Frontal cortex (tissue), 4 donors: ENCODE data around the gene ADAM12. TPM values are rescaled to one million over a fixed set of nuclear protein-coding genes. Genes with fewer than 3 reads are reported as not detected.
"Not testable (repeated sequence)": the region's sequence is repeated elsewhere in the genome, so short reads cannot be mapped to it uniquely, and the experiment has no call there.

Experiments used
- DNase-seq, 2 donors: peaks; one replicate each; pipeline ENCODE4 v3.0.0; 2012; ENCODE audit warnings: low spot score in 2 of 2
- FAIRE-seq: peaks from 2 replicates; lab custom pipeline; 2012; peaks lifted over from hg19 to GRCh38; lab: Jason Lieb, UNC
- total RNA-seq: library from RNA; depleted of rRNA; stranded (reverse); fragments of >200 nt; gene quantifications from one replicate; pipeline ENCODE4 v1.2.3, GENCODE V29; 2014
- donor health status: control.
- donor health status: control.
- donor health status: control.

The ADAM12 gene
- total RNA-seq, 1 donor from 2014 or later: 2.9 TPM

DNA sequence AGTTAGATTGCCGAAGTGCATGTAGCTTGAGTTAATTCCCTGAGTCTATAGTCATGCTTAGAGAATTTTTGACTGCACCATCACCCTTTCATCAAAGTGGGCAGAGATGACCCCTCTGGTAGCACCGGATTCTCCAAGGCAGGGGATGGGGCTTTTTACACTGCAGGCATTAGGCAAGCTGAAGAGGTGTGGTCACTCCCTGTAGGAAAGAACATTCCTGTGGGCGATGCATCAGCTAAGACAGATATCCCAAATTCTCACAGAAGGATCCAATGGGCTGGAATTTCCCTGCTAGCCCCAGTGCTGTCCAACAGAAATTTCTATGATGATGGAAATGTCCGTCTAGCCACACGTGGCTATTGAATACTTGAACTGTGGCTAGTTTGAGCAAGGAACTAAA, 118.2 kb downstream of the ADAM12 start:
- FAIRE-seq (no peak), DNase-seq (no peak)

DNA sequence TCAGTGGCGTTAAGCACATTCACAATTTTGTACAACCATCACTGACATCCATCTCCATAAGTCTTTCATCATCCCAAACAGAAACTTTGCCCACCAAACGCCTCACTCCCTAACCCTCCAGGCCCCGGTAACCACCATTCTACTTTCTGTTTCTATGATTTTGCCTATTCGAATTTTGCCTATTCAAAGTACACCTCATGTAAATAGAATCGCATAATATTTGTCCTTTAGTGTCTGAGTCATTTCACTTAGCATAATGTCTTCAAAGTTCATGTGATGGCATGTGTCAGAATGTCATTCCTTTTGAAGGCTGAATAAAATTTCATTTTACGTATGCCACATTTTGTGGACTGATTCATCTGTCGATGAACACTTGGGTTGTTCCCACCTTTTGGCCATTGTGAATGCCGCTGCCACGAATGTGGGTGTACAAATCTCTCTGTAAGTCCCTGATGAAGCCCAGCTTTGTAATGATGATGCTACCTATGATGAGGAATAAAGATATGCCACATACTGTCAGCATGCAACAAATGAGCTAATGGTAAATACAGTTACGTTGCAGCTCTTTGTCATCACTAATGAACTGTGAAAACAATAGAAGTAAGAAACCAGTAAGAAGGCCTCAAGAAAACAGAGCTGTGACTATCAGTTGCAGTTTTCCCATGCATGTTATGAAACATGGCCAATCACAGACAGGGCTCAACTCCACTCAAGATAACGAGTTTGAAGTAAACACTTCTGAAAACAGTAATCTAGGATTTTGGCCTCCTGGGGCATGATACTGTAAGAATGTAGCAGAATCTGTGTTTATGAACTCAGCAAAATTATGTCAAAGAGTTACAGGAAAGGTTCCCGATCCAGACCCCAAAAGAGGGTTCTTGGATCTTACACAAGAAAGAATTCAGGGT, 120.0 kb downstream of the ADAM12 start:
- DNase-seq (no peak), FAIRE-seq (no peak)

DNA sequence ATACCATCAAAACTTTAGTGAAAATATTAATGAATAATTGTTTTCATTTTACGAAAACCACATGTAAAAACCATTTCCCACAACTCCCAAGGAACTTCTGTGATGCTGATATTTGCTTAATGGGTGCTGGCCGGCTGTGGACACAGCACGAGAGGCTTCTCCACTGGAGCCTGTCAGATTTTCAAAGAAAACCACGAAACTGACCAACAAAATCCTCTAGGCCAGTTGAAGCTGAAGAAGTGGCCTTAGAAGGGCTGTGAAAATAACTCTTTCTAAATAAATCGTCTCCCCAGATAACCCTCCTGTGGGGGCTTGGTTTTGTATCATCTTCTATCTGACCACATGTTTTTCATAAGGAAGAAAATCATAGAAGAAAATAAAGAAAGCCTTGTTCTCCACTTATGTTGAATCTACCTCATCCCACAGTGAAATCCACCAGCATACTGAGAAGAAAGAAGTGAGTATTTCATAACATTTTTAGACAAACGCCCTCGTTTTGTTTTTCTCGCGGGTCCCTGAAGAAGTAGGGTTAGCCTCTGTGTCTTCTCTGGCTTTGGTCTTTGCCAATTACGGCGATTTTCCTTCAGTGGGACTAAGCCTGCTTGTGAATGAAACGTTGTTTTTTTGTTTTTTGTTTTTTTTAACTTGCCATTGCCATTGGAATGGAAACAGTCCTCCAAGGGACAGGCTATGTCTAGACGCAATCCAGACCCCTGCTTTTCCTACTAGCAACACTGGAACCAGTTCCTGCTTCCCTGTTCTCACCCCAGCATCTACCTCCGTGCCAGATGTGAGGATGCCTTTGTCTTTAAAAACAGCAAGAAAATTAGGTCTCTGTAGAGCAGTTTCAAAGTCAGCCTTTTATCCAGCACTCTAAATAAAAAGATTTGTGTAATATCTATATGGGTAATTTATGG, 123.9 kb downstream of the ADAM12 start:
- FAIRE-seq: no peak
- no peak for DNase-seq

DNA sequence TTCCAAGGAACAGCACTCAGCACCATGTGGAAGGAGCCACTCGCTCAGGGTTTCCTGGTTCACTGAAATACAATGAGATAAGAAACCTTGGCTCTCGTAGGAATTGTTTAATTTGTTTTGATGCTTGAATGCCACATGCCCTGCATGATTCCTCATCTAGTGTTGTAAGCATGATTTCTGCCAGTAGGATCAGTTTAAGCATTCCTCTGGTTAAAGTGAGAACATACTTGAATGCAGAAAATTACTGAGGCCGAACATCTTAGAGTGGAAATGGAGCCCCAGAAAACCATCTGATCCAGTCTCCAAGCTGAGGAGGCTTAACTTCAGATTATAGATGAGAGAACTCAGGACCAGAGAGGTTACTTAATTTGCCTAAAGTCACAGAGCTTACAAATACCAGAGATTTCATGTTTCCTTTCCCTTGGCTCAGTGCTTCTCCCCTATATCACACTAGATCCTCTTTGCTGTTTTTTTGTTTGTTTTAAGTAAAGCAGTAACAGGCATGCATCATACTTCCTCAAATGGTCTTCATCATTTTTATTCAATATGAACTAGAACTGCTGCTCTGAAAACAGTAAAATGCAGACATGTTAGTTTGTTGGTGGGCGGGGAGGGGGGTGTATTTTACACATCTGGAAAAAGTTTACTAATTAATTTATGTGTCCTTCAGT, 125.1 kb downstream of the ADAM12 start:
- FAIRE-seq (no peak), DNase-seq (no peak)

DNA sequence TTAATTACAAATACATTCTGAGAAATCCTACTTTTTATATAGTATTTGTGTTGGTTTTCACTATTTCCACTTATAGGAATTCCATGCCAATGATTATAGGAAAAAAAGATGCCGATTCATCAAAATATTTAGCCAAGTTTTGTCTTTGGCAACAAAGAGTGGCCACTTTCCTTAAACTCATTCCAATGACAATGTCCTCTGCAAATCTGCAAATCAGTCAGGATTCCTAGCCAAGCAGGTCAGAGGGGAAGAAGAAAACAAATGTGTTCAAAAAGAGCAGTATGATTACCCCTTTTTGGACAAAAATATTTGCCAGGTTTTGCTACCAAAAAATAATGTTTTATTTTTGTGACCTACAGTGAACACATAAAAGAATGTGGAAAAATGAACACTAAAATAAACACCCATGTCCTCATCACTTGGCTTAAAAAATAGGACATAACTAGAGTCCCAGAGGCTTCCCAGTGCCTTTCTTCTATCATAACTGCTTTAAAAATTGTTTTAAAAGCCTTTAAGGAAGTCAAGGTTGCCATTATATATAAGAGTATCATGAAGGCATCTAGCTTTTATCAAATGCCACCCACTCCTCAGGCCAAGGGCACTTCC, 125.9 kb downstream of the ADAM12 start:
- DNase-seq (no peak), FAIRE-seq (no peak)

DNA sequence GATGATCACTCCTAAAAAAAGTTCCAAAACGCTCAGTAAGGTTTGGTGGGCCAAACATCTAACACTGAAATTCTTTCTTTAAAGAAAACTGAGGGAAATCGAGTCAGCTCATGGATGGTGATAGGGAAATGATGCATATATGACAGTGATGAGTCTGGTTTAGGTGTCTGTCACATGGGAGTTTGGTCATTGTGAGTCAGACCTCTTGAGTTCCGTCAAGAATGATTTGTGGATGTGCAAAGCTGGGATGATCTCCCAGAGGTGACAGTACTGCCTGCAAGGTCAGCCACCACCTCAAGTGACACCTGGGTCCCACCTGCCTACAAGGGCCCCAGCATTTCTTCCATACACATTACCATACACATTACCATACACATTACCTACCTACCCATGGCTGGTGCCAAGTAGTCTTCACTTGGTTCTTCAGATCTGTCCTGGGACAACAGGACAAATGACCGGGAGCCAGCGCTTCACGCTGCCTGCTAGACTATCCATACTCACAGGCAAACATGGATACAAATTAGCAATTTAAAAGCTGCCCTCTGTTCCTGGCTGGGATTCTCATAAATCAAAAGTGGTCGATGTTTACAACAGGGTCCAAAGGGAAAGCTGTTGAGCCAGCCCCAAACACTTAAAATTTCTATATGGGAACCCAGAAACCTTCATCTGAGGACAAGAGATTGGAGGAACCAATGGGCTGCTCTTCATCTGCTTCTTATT, 128.4 kb downstream of the ADAM12 start:
- FAIRE-seq: no peak

DNA sequence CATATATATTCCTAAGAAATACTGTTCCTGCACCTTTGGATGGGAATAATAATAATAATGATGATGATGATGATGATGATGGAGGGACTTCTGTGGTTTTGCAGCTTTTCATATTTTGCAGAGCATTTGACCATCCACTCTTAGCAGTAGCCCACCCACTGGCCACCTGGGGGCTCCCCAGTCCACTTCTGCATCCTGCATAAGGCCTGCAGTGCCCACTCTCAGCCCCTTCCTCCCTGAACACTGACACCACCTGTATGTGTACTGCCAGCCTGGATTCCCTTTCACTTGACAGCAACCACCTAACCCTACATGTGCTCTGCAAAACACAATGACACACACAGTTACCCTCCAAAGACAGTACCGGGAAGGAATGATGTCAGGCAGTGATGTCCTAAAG, 131.4 kb downstream of the ADAM12 start:
- DNase-seq: no peak
- FAIRE-seq: no peak

More for the DNA sequence above, 128.4 kb downstream of the ADAM12 start:
- DNase-seq: no peak

DNA sequence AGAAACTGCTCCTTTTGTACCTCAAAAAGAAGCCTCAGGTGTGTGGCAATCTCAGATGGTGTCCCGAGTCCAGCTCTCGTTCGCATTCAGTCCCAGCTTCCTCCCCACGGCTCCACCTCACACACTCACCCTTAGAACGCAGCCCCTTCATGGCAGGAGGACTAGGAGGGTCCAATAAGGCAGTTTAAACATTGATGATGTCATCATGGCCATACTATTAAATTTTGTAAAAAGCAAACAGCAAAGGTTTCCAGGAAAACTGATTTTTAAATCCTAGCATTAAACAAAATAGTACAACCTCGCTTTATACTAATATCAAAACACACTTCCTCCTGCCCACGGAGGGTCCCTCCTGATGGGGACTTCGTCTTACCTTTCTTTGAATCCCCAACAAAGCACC, 133.0 kb downstream of the ADAM12 start:
- no peak for FAIRE-seq
- DNase-seq: no peak

DNA sequence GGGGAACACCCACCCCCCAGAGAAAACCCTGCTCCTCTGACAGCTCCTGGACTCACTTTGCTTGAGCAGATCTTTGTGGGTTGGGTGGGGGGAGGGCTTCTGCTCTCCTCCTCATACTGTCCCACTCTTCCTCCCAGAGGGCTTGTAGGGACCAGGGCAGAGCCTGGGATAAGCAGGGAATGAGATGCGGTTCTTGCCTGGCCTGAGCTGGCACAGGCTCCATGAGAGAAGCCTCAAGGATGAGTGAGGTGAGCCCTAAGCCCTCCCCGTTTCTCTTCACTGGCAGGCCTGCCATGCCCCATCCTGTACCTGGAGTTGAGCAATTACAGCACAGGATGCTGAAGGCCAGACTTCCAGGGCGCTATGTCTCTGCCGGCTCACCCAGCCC, 134.7 kb downstream of the ADAM12 start:
- DNase-seq (no peak), FAIRE-seq (no peak)

DNA sequence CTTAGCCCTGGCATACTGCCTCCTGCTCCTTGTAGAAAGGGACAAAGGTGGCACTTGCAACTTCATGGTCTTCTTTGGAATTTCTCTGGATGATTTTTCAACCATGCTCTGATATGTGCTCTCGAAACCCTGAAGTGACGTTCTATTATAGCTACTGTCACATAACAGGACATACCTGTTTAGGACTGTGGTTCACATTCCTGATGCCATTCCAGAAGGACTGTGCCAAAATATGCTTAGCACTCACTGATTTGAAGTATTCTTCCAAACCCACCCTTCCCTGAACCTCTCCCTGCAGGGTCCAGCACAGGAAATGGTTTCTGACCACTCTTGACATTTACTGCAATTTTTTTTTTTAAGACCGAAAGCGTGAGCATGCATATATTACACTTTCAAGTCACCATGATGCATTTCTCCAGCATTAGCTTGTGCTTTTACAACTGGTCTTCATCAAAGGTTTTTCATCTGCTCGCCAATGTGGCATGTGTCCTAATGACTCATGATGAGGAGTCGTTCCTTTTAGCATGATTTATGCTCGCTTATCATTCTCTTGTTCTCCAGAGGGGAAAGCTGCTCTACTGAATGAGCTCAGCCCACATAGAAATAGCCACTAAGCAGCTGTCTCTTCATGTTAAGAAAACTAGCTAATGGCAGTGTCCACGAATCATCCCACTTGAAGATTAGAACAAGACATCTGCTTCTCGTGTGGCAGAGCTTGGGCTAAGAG, 135.2 kb downstream of the ADAM12 start:
- FAIRE-seq: no peak
- no peak for DNase-seq

DNA sequence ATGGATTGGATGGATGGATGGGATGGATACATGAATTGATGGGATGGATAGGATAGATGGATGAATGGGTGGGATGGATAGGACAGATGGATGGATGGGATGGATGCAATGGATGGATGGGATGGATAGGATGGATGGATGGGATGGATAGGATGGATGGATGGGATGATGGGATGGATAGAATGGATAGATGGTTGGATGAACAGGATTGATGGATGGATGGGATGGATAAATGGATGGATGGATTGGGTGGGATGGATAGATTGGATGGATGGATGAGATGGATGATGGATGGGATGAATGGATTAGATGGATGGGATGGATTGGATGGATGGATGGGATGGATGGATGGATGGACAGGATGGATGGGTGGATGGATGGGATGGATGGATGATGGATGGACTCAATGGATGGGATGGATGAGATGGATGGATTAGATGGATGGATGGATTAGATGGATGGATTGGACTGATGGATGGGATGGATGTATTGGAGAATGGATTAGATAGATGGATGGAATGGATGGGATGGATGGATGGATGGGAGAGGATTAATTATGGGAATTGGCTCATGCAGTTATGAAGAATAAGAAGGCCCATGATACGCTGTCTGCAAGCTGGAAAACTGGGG, 136.4 kb downstream of the ADAM12 start:
- FAIRE-seq: no peak

DNA sequence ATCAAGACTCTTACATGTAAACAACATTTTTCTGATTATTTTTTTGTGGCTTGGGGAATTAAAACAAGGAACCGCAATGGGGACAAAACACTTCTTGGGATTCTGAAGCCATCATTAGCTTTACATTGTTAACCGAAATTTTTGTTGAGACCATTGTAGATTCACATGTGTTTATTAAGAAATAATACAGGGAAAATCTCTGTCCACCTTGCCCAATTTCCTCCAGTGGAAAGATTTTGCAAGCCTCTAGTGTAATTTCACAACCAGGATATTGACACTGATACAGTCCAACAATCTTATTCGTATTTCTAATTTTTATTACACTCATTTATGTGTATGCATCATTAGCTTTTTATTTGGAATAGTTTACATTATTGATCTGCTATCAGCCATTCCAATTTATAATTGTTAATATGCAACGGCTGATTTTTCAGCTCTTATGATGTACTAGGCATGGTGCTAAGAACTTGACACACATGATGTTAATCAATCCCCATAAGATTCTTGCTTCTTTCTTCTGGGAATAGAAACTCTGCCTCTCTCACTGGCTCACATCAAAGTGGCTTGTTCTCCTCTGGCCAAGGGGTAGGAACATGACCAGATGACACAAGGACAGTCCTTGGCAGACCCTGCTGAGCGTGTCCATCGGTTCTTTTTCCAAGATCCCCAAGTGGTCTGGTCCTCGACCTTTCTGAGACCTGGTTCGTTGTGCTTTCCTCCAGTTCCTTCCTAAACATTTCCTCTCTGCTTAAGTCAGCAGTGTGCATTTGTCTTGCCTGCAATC, 137.6 kb downstream of the ADAM12 start:
- DNase-seq (no peak), FAIRE-seq (no peak)

More for the DNA sequence above, 136.4 kb downstream of the ADAM12 start:
- no peak for DNase-seq

DNA sequence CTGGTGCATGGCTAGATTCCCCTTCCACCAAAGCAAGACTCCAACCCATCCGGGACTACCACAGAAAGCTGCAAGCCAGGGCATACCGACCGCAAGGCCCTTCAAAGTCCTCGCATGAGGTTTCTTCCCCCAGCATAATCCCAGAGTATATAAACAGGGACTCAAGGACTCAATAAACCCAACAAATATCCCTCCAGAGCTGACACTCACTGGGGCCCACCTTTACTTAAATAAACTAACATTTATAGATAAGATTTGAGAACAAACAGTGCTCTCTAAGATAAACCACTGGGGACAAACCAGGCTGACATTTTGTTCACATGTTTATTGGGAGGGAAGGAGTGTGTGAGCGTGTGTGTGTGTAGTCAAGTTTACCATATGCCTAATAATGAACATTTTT, 138.2 kb downstream of the ADAM12 start:
- DNase-seq: no peak
- FAIRE-seq: no peak

DNA sequence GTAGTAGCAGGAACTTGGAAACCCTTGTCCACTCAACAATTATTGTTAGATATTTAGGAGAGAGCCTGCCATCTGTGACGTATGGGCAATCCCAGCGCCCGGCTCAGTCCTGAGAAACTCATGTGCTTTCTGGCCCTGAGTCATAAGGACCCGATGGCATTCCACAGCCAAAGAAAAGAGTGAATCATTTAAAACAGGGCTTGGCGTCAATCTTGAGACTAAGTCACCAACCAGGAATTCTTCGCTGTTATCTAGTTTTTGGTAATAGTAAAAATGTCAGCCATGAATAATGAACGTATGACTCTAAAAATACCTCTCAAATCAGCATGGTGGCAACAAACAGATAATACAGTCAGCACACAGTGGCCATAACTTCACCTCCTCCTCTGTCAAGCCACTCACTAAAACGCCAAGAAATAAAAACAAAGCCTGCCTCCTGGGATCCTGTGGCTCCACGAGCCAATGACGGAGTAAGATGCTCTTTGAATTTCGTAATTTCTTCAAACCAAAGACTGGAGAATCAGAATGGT, 140.8 kb downstream of the ADAM12 start:
- DNase-seq (no peak), FAIRE-seq (no peak)

DNA sequence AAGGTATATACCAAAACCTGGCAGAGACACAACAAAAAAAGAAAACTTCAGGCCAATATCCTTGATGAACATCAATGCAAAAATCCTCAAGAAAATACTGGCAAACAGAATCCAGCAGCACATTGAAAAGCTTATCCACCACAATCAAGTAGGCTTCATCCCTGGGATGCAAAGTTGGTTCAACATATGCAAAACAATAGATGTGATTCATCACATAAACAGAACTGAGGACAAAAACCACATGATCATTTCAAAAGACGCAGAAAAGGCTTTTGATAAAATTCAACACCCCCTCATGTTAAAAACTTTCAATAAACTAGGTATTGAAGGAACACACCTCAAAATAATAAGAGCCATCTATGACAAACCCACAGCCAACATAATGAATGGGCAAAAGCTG, 141.9 kb downstream of the ADAM12 start:
- not testable (repeated sequence) for FAIRE-seq, DNase-seq

DNA sequence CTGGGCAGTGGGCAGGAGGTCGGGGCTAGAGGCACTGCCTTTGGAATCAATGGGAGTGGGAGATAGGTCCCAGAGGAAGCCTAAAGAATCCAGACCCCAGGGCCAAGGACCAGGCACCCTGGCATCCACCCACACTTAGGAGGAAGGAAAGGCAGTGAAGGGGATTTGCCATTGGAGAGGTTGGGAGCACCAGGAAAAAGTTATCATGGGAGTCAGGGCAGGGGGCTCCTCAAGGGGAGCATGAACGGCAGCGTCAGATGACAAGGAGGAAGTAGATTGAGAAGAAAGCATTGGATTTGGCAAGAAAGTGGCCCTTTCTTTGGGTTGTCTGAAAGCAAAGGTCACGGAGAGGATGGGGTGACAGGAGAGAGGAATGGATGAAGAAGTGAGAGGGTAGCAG, 142.8 kb downstream of the ADAM12 start:
- FAIRE-seq: no peak
- DNase-seq: no peak

DNA sequence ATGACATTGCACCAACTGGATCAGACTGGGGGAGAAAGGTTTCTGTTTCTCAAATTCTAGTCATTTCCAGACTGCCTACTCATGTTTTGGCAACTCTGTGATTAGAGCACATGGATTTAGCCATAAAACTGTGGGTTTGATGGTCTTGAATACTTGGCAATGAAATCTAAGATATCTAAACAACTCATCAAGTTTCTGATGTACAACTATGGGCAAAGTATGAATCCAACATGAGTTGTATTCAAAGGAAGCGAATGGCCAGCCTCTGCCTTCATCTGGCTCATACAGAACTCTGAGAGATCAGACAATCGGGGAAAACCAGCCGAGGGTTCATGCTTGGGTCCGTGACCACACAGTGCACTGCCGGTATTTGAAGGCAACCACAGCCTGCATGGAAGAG, 144.3 kb downstream of the ADAM12 start:
- no peak for FAIRE-seq
- DNase-seq: no peak
